Skeletal muscle satellite cell (primary cell): ENCODE results near the gene GAGE13. TPM values are rescaled to one million over a fixed set of nuclear protein-coding genes. Genes with fewer than 3 reads are reported as not detected.
"Not testable (repeated sequence)": the region's sequence is repeated elsewhere in the genome, so short reads cannot be mapped to it uniquely, and the experiment has no call there.

Experiments
- H3K27me3 ChIP-seq: 2 replicates; pipeline ENCODE4 v1.7.0; 2013; ENCODE audit warnings: low read length; ENCODE audit not compliant: control insufficient read depth, insufficient read depth
- H3K36me3 ChIP-seq: 2 replicates; pipeline ENCODE4 v1.7.0; 2013; ENCODE audit warnings: mild to moderate bottlenecking, control low read depth, low read length; ENCODE audit not compliant: insufficient read depth
- H3K4me1 ChIP-seq: 2 replicates; pipeline ENCODE4 v1.7.0; 2013; ENCODE audit warnings: low read length; ENCODE audit not compliant: control insufficient read depth, insufficient read depth
- H3K4me2 ChIP-seq: 2 replicates; pipeline ENCODE4 v1.7.0; 2013; ENCODE audit warnings: mild to moderate bottlenecking, low read length
- H3K4me3 ChIP-seq: 2 replicates; pipeline ENCODE4 v1.7.0; 2013; ENCODE audit warnings: low read length
- H3K9ac ChIP-seq: 2 replicates; pipeline ENCODE4 v1.7.0; 2013; ENCODE audit warnings: mild to moderate bottlenecking, low read depth, low read length, moderate library complexity
- H3K9me3 ChIP-seq: replicated peaks from 2 replicates; pipeline ENCODE4 v1.7.0; 2013; ENCODE audit warnings: mild to moderate bottlenecking, control low read depth, low read length
- total RNA-seq: library from RNA; depleted of rRNA; stranded (reverse); fragments of >200 nt; gene quantifications from 2 replicates; pipeline ENCODE4 v1.2.3, GENCODE V29; 2012; rRNA removed

The GAGE13 gene
- not detected in 2 replicates for total RNA-seq

- not testable (repeated sequence) for H3K4me2 ChIP-seq, H3K4me3 ChIP-seq, H3K4me1 ChIP-seq, H3K9me3 ChIP-seq, H3K27me3 ChIP-seq, H3K36me3 ChIP-seq, H3K9ac ChIP-seq
These were observed at the start of gene GAGE13 for GRCh38 chrX:49331282-49331681. Gene GAGE13, plus strand, starts transcription at chrX:49331582. Its CDS starts 1,156 bp downstream, at chrX:49332738.

GRCh38 chrX:49282647-49283011 is 48.8 kb upstream of the GAGE13 start:
- no peak overlapping the region for H3K4me3 ChIP-seq
- H3K9me3 ChIP-seq, result no peaks in the 10 kb centered on the region
- no peaks in the 10 kb centered on the region for H3K4me1 ChIP-seq
- H3K27me3 ChIP-seq, result no peaks in the 10 kb centered on the region
- H3K36me3 ChIP-seq, result no peaks in the 10 kb centered on the region
- no peak overlapping the region for H3K9ac ChIP-seq
- no peak overlapping the region for H3K4me2 ChIP-seq

- H3K4me2 ChIP-seq, result no peak overlapping the region
- H3K27me3 ChIP-seq, result no peaks in the 10 kb centered on the region
- no peaks in the 10 kb centered on the region for H3K4me1 ChIP-seq
- no peak overlapping the region for H3K9ac ChIP-seq
- H3K36me3 ChIP-seq, result no peaks in the 10 kb centered on the region
- no peaks in the 10 kb centered on the region for H3K9me3 ChIP-seq
- no peak overlapping the region for H3K4me3 ChIP-seq
These were observed 47.2 kb upstream of the GAGE13 start for GRCh38 chrX:49284212-49284611.

GRCh38 chrX:49286136-49286535 is 45.2 kb upstream of the GAGE13 start:
- no peaks in the 10 kb centered on the region for H3K9me3 ChIP-seq
- no peaks in the 10 kb centered on the region for H3K4me1 ChIP-seq
- H3K36me3 ChIP-seq, result no peaks in the 10 kb centered on the region
- no peaks in the 10 kb centered on the region for H3K27me3 ChIP-seq
- H3K9ac ChIP-seq, result no peak overlapping the region
- no peak overlapping the region for H3K4me2 ChIP-seq
- no peak overlapping the region for H3K4me3 ChIP-seq

- Histone ChIP-seq H3K9ac (no peak overlapping the region), H3K36me3 (no peaks in the 10 kb centered on the region), H3K4me2 (no peak overlapping the region), H3K27me3 (no peaks in the 10 kb centered on the region), H3K4me1 (no peaks in the 10 kb centered on the region), H3K4me3 (no peak overlapping the region), H3K9me3 (no peaks in the 10 kb centered on the region)
These were observed 44.8 kb upstream of the GAGE13 start for GRCh38 chrX:49286581-49286980.

- Histone ChIP-seq H3K4me2 (no peak overlapping the region), H3K4me1 (no peaks in the 10 kb centered on the region), H3K9me3 (no peaks in the 10 kb centered on the region), H3K4me3 (no peak overlapping the region), H3K9ac (no peak overlapping the region), H3K27me3 (no peaks in the 10 kb centered on the region), H3K36me3 (no peaks in the 10 kb centered on the region)
These were observed 43.7 kb upstream of the GAGE13 start for GRCh38 chrX:49287665-49288064.

GRCh38 chrX:49290215-49290614 is 41.2 kb upstream of the GAGE13 start:
- no peaks in the 10 kb centered on the region for H3K4me1 ChIP-seq
- H3K36me3 ChIP-seq, result no peaks in the 10 kb centered on the region
- H3K27me3 ChIP-seq, result no peaks in the 10 kb centered on the region
- H3K4me2 ChIP-seq, result no peak overlapping the region
- H3K4me3 ChIP-seq, result no peak overlapping the region
- H3K9me3 ChIP-seq, result no peaks in the 10 kb centered on the region
- H3K9ac ChIP-seq, result no peak overlapping the region

- no peaks in the 10 kb centered on the region for H3K4me1 ChIP-seq
- no peak overlapping the region for H3K9ac ChIP-seq
- H3K9me3 ChIP-seq, result no peaks in the 10 kb centered on the region
- H3K4me2 ChIP-seq, result no peak overlapping the region
- H3K36me3 ChIP-seq, result no peaks in the 10 kb centered on the region
- no peaks in the 10 kb centered on the region for H3K27me3 ChIP-seq
- no peak overlapping the region for H3K4me3 ChIP-seq
These were observed 39.6 kb upstream of the GAGE13 start for GRCh38 chrX:49291615-49292337.

- Histone ChIP-seq H3K9ac (no peak overlapping the region), H3K36me3 (no peaks in the 10 kb centered on the region)
These were observed 38.7 kb upstream of the GAGE13 start for GRCh38 chrX:49292400-49293362.

GRCh38 chrX:49299293-49299692 is 32.1 kb upstream of the GAGE13 start:
- not testable (repeated sequence) for H3K9ac ChIP-seq, H3K9me3 ChIP-seq, H3K4me2 ChIP-seq, H3K4me1 ChIP-seq, H3K36me3 ChIP-seq, H3K27me3 ChIP-seq, H3K4me3 ChIP-seq

More at GRCh38 chrX:49292400-49293362, 38.7 kb upstream of the GAGE13 start:
- Histone ChIP-seq H3K9me3 (no peaks in the 10 kb centered on the region), H3K4me1 (no peaks in the 10 kb centered on the region), H3K4me3 (no peak overlapping the region), H3K4me2 (no peak overlapping the region), H3K27me3 (no peaks in the 10 kb centered on the region)

- Histone ChIP-seq H3K9ac (no peak overlapping the region), H3K27me3 (no peaks in the 10 kb centered on the region), H3K4me1 (no peaks in the 10 kb centered on the region), H3K4me2 (no peak overlapping the region), H3K36me3 (no peaks in the 10 kb centered on the region), H3K9me3 (no peaks in the 10 kb centered on the region), H3K4me3 (no peak overlapping the region)
These were observed 30.7 kb upstream of the GAGE13 start for GRCh38 chrX:49300703-49301102.
